ENCODE results near the gene MPI.

GRCh38 chr15:74858369-74858740 is 31.5 kb upstream of the MPI start:
- no peak for TF ChIP-seq POLR2AphosphoS5 (IDR thresholded peaks at IDR 0.05; ENCODE audit: low read depth, low read length)
- TF ChIP-seq POLR2A (IDR thresholded peaks at IDR 0.05; ENCODE audit: low read depth, low read length) = no peak

Measured in GM12892 (cell line).